Measurements from ENCODE around the gene TRMT44. TPM values are rescaled to one million over a fixed set of nuclear protein-coding genes. Genes with fewer than 3 reads are reported as not detected.
"Not testable (repeated sequence)": the region's sequence is repeated elsewhere in the genome, so short reads cannot be mapped to it uniquely, and the experiment has no call there.

TRMT44 gene
- total RNA-seq, 1 donor from 2014 or later = 24.2 TPM

GRCh38 chr4:8478801-8479744 lies 38.5 kb downstream of the TRMT44 start:
- Histone ChIP-seq H3K9me3 (no peaks in the 10 kb centered on the region), H3K4me3 (no peak overlapping the region), H3K36me3 (peaks cover 14% of the 10 kb centered on the region), H3K27ac (no peak overlapping the region), H3K4me1 (no peaks in the 10 kb centered on the region), H3K27me3 (no peaks in the 10 kb centered on the region)
- no peak for TF ChIP-seq CTCF (IDR thresholded peaks at IDR 0.05)
- intact Hi-C loops (cut with DNase I) = no loop called here
- no peak for DNase-seq
- no peak for ATAC-seq

- Histone ChIP-seq H3K4me1 (no peaks in the 10 kb centered on the region), H3K36me3 (peaks cover 14% of the 10 kb centered on the region), H3K9me3 (no peaks in the 10 kb centered on the region), H3K27ac (no peak overlapping the region), H3K27me3 (no peaks in the 10 kb centered on the region), H3K4me3 (no peak overlapping the region)
- TF ChIP-seq CTCF (IDR thresholded peaks at IDR 0.05) = no peak
- ATAC-seq (no peak), DNase-seq (no peak)
- intact Hi-C loops (cut with DNase I) = no loop called here
Observed at GRCh38 chr4:8480221-8480620, 39.6 kb downstream of the TRMT44 start.

GRCh38 chr4:8486643-8487042 lies 46.1 kb downstream of the TRMT44 start:
- ATAC-seq, DNase-seq, H3K27ac ChIP-seq: not testable (repeated sequence)

GRCh38 chr4:8488791-8489369 lies 48.3 kb downstream of the TRMT44 start:
- Histone ChIP-seq H3K27me3 (no peaks in the 10 kb centered on the region), H3K4me1 (no peaks in the 10 kb centered on the region), H3K36me3 (no peaks in the 10 kb centered on the region), H3K27ac (no peak overlapping the region), H3K4me3 (no peak overlapping the region), H3K9me3 (no peaks in the 10 kb centered on the region)
- DNase-seq = no peak
- no peak for TF ChIP-seq CTCF (IDR thresholded peaks at IDR 0.05)
- intact Hi-C loops (cut with DNase I) = no loop called here
- ATAC-seq = no peak

More at GRCh38 chr4:8486643-8487042, 46.1 kb downstream of the TRMT44 start:
- H3K27me3 ChIP-seq; H3K4me3 ChIP-seq; H3K4me1 ChIP-seq; H3K36me3 ChIP-seq; intact Hi-C loops (cut with DNase I); H3K9me3 ChIP-seq: not testable (repeated sequence)

GRCh38 chr4:8491478-8491877 lies 50.9 kb downstream of the TRMT44 start:
- H3K4me1 ChIP-seq; DNase-seq; H3K4me3 ChIP-seq; intact Hi-C loops (cut with DNase I); H3K9me3 ChIP-seq; ATAC-seq; H3K27ac ChIP-seq; H3K27me3 ChIP-seq; H3K36me3 ChIP-seq: not testable (repeated sequence)

- Histone ChIP-seq H3K27me3 (no peaks in the 10 kb centered on the region), H3K27ac (no peak overlapping the region), H3K9me3 (no peaks in the 10 kb centered on the region), H3K4me1 (no peaks in the 10 kb centered on the region), H3K4me3 (no peak overlapping the region), H3K36me3 (no peaks in the 10 kb centered on the region)
- no peak for TF ChIP-seq CTCF (IDR thresholded peaks at IDR 0.05)
- DNase-seq (no peak), ATAC-seq (no peak)
- intact Hi-C loops (cut with DNase I) = no loop called here
Observed at GRCh38 chr4:8492174-8492573, 51.6 kb downstream of the TRMT44 start.

Data from upper lobe of right lung (tissue), 1 donor.